KBM-7 (cell line): ENCODE measurements around the gene CUTC.

Source experiments
- DNase-seq: peaks from one replicate; pipeline ENCODE4 v3.0.0-alpha.2; 2015
- in situ Hi-C: fragments of 300-500 bp; cut with MboI; formaldehyde crosslinking; loops from 2 replicates; pipeline ENCODE4 v1.14.3; 2020; ENCODE audit warnings: low sequenced_read_pairs, low pct_unique_long_range_greater_than_20kb, mixed read lengths

CUTC gene

GRCh38 chr10:99777918-99778714 lies 46.1 kb downstream of the CUTC start:
- in situ Hi-C loops: no loop called here
- no peak for DNase-seq

GRCh38 chr10:99779335-99779734 lies 47.3 kb downstream of the CUTC start:
- in situ Hi-C loops: no loop called here
- peak; percentile 83 for DNase-seq

- in situ Hi-C loops: no loop called here
- no peak for DNase-seq
Measured at GRCh38 chr10:99781734-99782429, 49.8 kb downstream of the CUTC start.

- no peak for DNase-seq
Measured at GRCh38 chr10:99782447-99783286, 50.6 kb downstream of the CUTC start, which contains the start of gene ABCC2. Gene ABCC2 (plus strand): TSS chr10:99782640. CDS start chr10:99782845, 205 bp downstream.

GRCh38 chr10:99784016-99784726 lies 52.1 kb downstream of the CUTC start:
- no peak for DNase-seq
- in situ Hi-C loops: no loop called here

More at GRCh38 chr10:99782447-99783286, 50.6 kb downstream of the CUTC start, which contains the start of gene ABCC2:
- in situ Hi-C loops: no loop called here

- DNase-seq: no peak
- in situ Hi-C loops: no loop called here
Measured at GRCh38 chr10:99784727-99785441, 52.9 kb downstream of the CUTC start.

GRCh38 chr10:99785646-99786045 lies 53.6 kb downstream of the CUTC start:
- no peak for DNase-seq
- in situ Hi-C loops: no loop called here

- in situ Hi-C loops: no loop called here
Measured at GRCh38 chr10:99787311-99787710, 55.3 kb downstream of the CUTC start.

GRCh38 chr10:99787782-99788445 lies 55.9 kb downstream of the CUTC start:
- in situ Hi-C loops: no loop called here
- DNase-seq: no peak

More at GRCh38 chr10:99787311-99787710, 55.3 kb downstream of the CUTC start:
- DNase-seq: no peak

- in situ Hi-C loops: no loop called here
- no peak for DNase-seq
Measured at GRCh38 chr10:99788598-99789256, 56.7 kb downstream of the CUTC start.

- in situ Hi-C loops: no loop called here
- no peak for DNase-seq
Measured at GRCh38 chr10:99791831-99792230, 59.8 kb downstream of the CUTC start.

- in situ Hi-C loops: no loop called here
- DNase-seq: no peak
Measured at GRCh38 chr10:99793819-99794218, 61.8 kb downstream of the CUTC start.

- DNase-seq: no peak
- in situ Hi-C loops: no loop called here
Measured at GRCh38 chr10:99796928-99797327, 64.9 kb downstream of the CUTC start.

GRCh38 chr10:99798031-99798430 lies 66.0 kb downstream of the CUTC start:
- DNase-seq: no peak
- in situ Hi-C loops: no loop called here

- in situ Hi-C loops: no loop called here
- no peak for DNase-seq
Measured at GRCh38 chr10:99798920-99799319, 66.9 kb downstream of the CUTC start.

- in situ Hi-C loops: no loop called here
- no peak for DNase-seq
Measured at GRCh38 chr10:99799613-99800012, 67.6 kb downstream of the CUTC start.

GRCh38 chr10:99804471-99804870 lies 72.4 kb downstream of the CUTC start:
- DNase-seq: no peak
- in situ Hi-C loops: no loop called here
